22Rv1 (cell line): Measurements from ENCODE around the gene FAM163B.

Source experiments
- H3K27ac ChIP-seq: fragments of 450-650 bp; 2 replicates; pipeline ENCODE4 v1.5.1; 2017
- CTCF ChIP-seq: fragments of 450-650 bp; IDR thresholded peaks from 2 replicates; pipeline ENCODE4 v1.5.1; 2017; ENCODE audit warnings: mild to moderate bottlenecking
- ZFX ChIP-seq: fragments of 450-650 bp; IDR thresholded peaks from 2 replicates; pipeline ENCODE4 v1.6.1; 2017; ENCODE audit warnings: antibody characterized with exemption, borderline replicate concordance

Gene FAM163B

GRCh38 chr9:133591116-133591910, 17.9 kb downstream of the FAM163B start:
- no peak overlapping the region for H3K27ac ChIP-seq
- no peak for TF ChIP-seq ZFX
- TF ChIP-seq CTCF: no peak

- TF ChIP-seq ZFX (no peak), CTCF (no peak)
- H3K27ac ChIP-seq: no peak overlapping the region
These were observed 18.8 kb downstream of the FAM163B start for GRCh38 chr9:133590231-133590855.

- peak; percentile 63 for TF ChIP-seq CTCF
- TF ChIP-seq ZFX: no peak
- no peak overlapping the region for H3K27ac ChIP-seq
These were observed 19.5 kb downstream of the FAM163B start for GRCh38 chr9:133589454-133590227.

- no peak overlapping the region for H3K27ac ChIP-seq
- TF ChIP-seq CTCF (no peak), ZFX (no peak)
These were observed 21.7 kb downstream of the FAM163B start for GRCh38 chr9:133587466-133587865.

- no peak overlapping the region for H3K27ac ChIP-seq
- no peak for TF ChIP-seq CTCF
- TF ChIP-seq ZFX: no peak
These were observed 22.1 kb downstream of the FAM163B start for GRCh38 chr9:133587051-133587450.

- no peak overlapping the region for H3K27ac ChIP-seq
- TF ChIP-seq CTCF (no peak), ZFX (no peak)
These were observed 23.5 kb downstream of the FAM163B start for GRCh38 chr9:133585481-133586351.
